ENCODE results near the gene GPM6B. TPM values are rescaled to one million over a fixed set of nuclear protein-coding genes. Genes with fewer than 3 reads are reported as not detected.

The GPM6B gene
- total RNA-seq, 1 experiment from 2014 or later: 99.8 TPM

DNA sequence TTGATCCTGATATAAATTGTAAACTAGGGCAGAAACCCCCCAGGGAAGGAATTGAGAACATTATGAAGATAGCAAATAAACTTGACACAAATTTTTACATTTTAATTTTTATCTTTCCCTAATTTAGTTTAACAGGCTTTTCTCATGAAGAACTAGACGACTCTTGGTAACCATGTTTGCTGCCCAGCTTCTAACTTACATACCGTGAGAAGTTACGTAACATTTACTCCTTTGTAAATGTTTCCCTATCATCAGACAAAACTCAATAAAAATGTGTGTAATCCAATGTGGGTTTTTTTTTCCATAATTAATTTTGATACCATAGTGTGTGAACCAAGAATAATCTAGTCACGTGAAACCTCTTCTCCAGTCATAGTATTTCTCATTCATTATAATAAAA, 48.0 kb downstream of the GPM6B start:
- ATAC-seq: no peak
- TF ChIP-seq HMGA2 (CRISPR knock-in tag; IDR thresholded peaks at IDR 0.05) (no peak), NFYB (CRISPR knock-in tag; conservative IDR thresholded peaks at IDR 0.05; ENCODE audit: low read depth) (no peak), EMX1 (CRISPR knock-in tag; IDR thresholded peaks at IDR 0.05) (no peak), ZNF317 (CRISPR knock-in tag; IDR thresholded peaks at IDR 0.05; ENCODE audit: borderline replicate concordance, low read depth) (no peak), TEAD1 (CRISPR knock-in tag; IDR thresholded peaks at IDR 0.05) (no peak), NR2C2 (CRISPR knock-in tag; IDR thresholded peaks at IDR 0.05) (no peak), TCF7 (CRISPR knock-in tag; IDR thresholded peaks at IDR 0.05; ENCODE audit: low read depth) (no peak), GABPB1 (CRISPR knock-in tag; IDR thresholded peaks at IDR 0.05) (no peak)
- TF ChIP-seq, protein P1, sequence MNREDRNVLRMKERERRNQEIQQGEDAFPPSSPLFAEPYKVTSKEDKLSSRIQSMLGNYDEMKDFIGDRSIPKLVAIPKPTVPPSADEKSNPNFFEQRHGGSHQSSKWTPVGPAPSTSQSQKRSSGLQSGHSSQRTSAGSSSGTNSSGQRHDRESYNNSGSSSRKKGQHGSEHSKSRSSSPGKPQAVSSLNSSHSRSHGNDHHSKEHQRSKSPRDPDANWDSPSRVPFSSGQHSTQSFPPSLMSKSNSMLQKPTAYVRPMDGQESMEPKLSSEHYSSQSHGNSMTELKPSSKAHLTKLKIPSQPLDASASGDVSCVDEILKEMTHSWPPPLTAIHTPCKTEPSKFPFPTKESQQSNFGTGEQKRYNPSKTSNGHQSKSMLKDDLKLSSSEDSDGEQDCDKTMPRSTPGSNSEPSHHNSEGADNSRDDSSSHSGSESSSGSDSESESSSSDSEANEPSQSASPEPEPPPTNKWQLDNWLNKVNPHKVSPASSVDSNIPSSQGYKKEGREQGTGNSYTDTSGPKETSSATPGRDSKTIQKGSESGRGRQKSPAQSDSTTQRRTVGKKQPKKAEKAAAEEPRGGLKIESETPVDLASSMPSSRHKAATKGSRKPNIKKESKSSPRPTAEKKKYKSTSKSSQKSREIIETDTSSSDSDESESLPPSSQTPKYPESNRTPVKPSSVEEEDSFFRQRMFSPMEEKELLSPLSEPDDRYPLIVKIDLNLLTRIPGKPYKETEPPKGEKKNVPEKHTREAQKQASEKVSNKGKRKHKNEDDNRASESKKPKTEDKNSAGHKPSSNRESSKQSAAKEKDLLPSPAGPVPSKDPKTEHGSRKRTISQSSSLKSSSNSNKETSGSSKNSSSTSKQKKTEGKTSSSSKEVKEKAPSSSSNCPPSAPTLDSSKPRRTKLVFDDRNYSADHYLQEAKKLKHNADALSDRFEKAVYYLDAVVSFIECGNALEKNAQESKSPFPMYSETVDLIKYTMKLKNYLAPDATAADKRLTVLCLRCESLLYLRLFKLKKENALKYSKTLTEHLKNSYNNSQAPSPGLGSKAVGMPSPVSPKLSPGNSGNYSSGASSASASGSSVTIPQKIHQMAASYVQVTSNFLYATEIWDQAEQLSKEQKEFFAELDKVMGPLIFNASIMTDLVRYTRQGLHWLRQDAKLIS (CRISPR knock-in tag; IDR thresholded peaks at IDR 0.05; ENCODE audit: borderline replicate concordance): no peak
- TF ChIP-seq, protein P2, sequence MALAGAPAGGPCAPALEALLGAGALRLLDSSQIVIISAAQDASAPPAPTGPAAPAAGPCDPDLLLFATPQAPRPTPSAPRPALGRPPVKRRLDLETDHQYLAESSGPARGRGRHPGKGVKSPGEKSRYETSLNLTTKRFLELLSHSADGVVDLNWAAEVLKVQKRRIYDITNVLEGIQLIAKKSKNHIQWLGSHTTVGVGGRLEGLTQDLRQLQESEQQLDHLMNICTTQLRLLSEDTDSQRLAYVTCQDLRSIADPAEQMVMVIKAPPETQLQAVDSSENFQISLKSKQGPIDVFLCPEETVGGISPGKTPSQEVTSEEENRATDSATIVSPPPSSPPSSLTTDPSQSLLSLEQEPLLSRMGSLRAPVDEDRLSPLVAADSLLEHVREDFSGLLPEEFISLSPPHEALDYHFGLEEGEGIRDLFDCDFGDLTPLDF (CRISPR knock-in tag; IDR thresholded peaks at IDR 0.05): no peak
- TF ChIP-seq, protein P3, sequence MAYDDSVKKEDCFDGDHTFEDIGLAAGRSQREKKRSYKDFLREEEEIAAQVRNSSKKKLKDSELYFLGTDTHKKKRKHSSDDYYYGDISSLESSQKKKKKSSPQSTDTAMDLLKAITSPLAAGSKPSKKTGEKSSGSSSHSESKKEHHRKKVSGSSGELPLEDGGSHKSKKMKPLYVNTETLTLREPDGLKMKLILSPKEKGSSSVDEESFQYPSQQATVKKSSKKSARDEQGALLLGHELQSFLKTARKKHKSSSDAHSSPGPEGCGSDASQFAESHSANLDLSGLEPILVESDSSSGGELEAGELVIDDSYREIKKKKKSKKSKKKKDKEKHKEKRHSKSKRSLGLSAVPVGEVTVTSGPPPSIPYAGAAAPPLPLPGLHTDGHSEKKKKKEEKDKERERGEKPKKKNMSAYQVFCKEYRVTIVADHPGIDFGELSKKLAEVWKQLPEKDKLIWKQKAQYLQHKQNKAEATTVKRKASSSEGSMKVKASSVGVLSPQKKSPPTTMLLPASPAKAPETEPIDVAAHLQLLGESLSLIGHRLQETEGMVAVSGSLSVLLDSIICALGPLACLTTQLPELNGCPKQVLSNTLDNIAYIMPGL (CRISPR knock-in tag; IDR thresholded peaks at IDR 0.05): no peak
- TF ChIP-seq, protein P4, sequence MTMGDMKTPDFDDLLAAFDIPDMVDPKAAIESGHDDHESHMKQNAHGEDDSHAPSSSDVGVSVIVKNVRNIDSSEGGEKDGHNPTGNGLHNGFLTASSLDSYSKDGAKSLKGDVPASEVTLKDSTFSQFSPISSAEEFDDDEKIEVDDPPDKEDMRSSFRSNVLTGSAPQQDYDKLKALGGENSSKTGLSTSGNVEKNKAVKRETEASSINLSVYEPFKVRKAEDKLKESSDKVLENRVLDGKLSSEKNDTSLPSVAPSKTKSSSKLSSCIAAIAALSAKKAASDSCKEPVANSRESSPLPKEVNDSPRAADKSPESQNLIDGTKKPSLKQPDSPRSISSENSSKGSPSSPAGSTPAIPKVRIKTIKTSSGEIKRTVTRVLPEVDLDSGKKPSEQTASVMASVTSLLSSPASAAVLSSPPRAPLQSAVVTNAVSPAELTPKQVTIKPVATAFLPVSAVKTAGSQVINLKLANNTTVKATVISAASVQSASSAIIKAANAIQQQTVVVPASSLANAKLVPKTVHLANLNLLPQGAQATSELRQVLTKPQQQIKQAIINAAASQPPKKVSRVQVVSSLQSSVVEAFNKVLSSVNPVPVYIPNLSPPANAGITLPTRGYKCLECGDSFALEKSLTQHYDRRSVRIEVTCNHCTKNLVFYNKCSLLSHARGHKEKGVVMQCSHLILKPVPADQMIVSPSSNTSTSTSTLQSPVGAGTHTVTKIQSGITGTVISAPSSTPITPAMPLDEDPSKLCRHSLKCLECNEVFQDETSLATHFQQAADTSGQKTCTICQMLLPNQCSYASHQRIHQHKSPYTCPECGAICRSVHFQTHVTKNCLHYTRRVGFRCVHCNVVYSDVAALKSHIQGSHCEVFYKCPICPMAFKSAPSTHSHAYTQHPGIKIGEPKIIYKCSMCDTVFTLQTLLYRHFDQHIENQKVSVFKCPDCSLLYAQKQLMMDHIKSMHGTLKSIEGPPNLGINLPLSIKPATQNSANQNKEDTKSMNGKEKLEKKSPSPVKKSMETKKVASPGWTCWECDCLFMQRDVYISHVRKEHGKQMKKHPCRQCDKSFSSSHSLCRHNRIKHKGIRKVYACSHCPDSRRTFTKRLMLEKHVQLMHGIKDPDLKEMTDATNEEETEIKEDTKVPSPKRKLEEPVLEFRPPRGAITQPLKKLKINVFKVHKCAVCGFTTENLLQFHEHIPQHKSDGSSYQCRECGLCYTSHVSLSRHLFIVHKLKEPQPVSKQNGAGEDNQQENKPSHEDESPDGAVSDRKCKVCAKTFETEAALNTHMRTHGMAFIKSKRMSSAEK (CRISPR knock-in tag; IDR thresholded peaks at IDR 0.05; ENCODE audit: borderline replicate concordance): no peak
- TF ChIP-seq, protein P5, sequence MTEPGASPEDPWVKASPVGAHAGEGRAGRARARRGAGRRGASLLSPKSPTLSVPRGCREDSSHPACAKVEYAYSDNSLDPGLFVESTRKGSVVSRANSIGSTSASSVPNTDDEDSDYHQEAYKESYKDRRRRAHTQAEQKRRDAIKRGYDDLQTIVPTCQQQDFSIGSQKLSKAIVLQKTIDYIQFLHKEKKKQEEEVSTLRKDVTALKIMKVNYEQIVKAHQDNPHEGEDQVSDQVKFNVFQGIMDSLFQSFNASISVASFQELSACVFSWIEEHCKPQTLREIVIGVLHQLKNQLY (CRISPR knock-in tag; IDR thresholded peaks at IDR 0.05): no peak
- TF ChIP-seq, protein P6, sequence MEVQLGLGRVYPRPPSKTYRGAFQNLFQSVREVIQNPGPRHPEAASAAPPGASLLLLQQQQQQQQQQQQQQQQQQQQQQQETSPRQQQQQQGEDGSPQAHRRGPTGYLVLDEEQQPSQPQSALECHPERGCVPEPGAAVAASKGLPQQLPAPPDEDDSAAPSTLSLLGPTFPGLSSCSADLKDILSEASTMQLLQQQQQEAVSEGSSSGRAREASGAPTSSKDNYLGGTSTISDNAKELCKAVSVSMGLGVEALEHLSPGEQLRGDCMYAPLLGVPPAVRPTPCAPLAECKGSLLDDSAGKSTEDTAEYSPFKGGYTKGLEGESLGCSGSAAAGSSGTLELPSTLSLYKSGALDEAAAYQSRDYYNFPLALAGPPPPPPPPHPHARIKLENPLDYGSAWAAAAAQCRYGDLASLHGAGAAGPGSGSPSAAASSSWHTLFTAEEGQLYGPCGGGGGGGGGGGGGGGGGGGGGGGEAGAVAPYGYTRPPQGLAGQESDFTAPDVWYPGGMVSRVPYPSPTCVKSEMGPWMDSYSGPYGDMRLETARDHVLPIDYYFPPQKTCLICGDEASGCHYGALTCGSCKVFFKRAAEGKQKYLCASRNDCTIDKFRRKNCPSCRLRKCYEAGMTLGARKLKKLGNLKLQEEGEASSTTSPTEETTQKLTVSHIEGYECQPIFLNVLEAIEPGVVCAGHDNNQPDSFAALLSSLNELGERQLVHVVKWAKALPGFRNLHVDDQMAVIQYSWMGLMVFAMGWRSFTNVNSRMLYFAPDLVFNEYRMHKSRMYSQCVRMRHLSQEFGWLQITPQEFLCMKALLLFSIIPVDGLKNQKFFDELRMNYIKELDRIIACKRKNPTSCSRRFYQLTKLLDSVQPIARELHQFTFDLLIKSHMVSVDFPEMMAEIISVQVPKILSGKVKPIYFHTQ (CRISPR knock-in tag; IDR thresholded peaks at IDR 0.05): no peak
- DNase-seq (ENCODE audit: low spot score): no peak
- ChIA-PET CTCF (no interaction called here), POLR2A (no interaction called here)
- Mint-ChIP-seq H3K4me3 (no peak overlapping the region), H3K36me3 (peaks cover 54% of the 10 kb centered on the region), H3K4me1 (peaks cover 7% of the 10 kb centered on the region), H3K9me3 (no peaks in the 10 kb centered on the region), H3K27ac (no peak overlapping the region), H3K27me3 (ENCODE audit: low read depth) (no peaks in the 10 kb centered on the region)

Data from WTC11 (cell line).